Body of pancreas (tissue), 4 donors: ENCODE data around the gene HBQ1. TPM values are rescaled to one million over a fixed set of nuclear protein-coding genes. Genes with fewer than 3 reads are reported as not detected.
"Not testable (repeated sequence)": the region's sequence is repeated elsewhere in the genome, so short reads cannot be mapped to it uniquely, and the experiment has no call there.

Source experiments
- ATAC-seq: fragments of 150-250 bp; one replicate; pipeline ENCODE4 v1.9.1; 2016
- DNase-seq, 4 donors: peaks; one replicate each; pipeline ENCODE4 v3.0.0-alpha.2; 2019
- H3K27ac ChIP-seq, 4 donors: fragments of 200-600 bp; sonication (generic); 1 replicate in 3 of 4; 2 replicates in 1 of 4; pipeline versions ENCODE4 v1.5.1 to v1.6.1; 2016 to 2019; ENCODE audit warnings: mild to moderate bottlenecking in 1 of 4, mixed read lengths in 1 of 4, moderate library complexity in 1 of 4
- H3K27me3 ChIP-seq, 2 donors: fragments of 200-600 bp; sonication (generic); one replicate each; pipeline ENCODE4 v1.6.0; 2016; ENCODE audit warnings: mild to moderate bottlenecking in 1 of 2
- H3K36me3 ChIP-seq, 2 donors: fragments of 200-600 bp; sonication (generic); replicated peaks in 1 of 2; 2 replicates each; pipeline ENCODE4 v1.5.1; 2016; ENCODE audit warnings: low read depth in 2 of 2; ENCODE audit not compliant: insufficient read depth in 1 of 2
- H3K4me1 ChIP-seq: fragments of 200-600 bp; sonication (generic); one replicate; pipeline ENCODE4 v1.6.0; 2016
- H3K4me3 ChIP-seq, 2 donors: fragments of 200-600 bp; sonication (generic); 1 replicate in 1 of 2; 2 replicates in 1 of 2; pipeline ENCODE4 v1.5.1; 2016 to 2019
- H3K9me3 ChIP-seq, 3 donors: fragments of 200-600 bp; sonication (generic); 1 replicate in 2 of 3; 2 replicates in 1 of 3; pipeline ENCODE4 v1.5.1; 2016
- CTCF ChIP-seq, 7 experiments: fragments of 450-650 bp in 4 of 7; fragments of 200-600 bp in 3 of 7; sonication (generic) in 3 of 7; IDR thresholded peaks; one replicate each; pipeline ENCODE4 v1.5.1; 2016 to 2019; ENCODE audit warnings: antibody characterized with exemption in 7 of 7
- POLR2A ChIP-seq, 3 donors: fragments of 450-650 bp; IDR thresholded peaks; one replicate each; pipeline ENCODE4 v1.6.1; 2016; ENCODE audit warnings: antibody characterized with exemption in 3 of 3, mild to moderate bottlenecking in 2 of 3
- WGBS, 2 donors: methylation state at CpG; one replicate each; pipeline ENCODE4 v1.1.5; 2017; 5-methylcytosine and 5-hydroxymethylcytosine counted together
- intact Hi-C: fragments of 100-400 bp; cut with DNase I; formaldehyde crosslinking; loops from one replicate; pipeline ENCODE4 v1.15.1; 2023
- total RNA-seq, 2 donors: library from RNA; depleted of rRNA; stranded (reverse); fragments of >200 nt; gene quantifications; one replicate each; pipeline ENCODE4 v1.1.0, GENCODE V29; 2016

The HBQ1 gene
- total RNA-seq, 2 donors from 2014 or later, result not detected

DNA sequence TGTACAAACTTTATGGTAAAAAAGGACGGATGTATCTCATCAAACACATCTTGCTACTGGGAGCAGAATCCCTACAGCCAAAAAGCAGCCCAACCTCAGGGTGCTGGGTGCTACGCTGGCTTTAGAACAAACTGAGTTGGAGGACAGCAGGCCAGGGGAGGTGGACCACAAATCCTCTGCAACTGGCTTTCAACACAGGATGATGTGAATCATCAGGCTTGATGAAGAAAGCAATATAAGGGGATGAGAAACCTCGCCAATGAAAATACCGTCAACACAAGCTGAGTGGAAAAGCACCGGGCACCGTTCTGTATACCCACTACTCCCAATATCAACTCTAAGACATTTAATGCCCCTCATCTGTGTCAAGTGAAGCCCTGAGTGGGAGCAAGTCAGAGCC, 14.3 kb downstream of the HBQ1 start:
- DNase-seq (no peak), ATAC-seq (no peak)
- H3K4me1 ChIP-seq, result no peaks in the 10 kb centered on the region
- H3K9me3 ChIP-seq, result no peaks in the 10 kb centered on the region
- no peak for TF ChIP-seq POLR2A (IDR thresholded peaks at IDR 0.05)
- no peak for TF ChIP-seq CTCF (IDR thresholded peaks at IDR 0.05)
- no peak overlapping the region for H3K27ac ChIP-seq
- no peak overlapping the region for H3K4me3 ChIP-seq
- intact Hi-C loops, result no loop called here
- 94 to 97% methylated on average over 6 of the region's 6 CpGs for WGBS, 2 donors
- no peaks in the 10 kb centered on the region for H3K27me3 ChIP-seq
- H3K36me3 ChIP-seq, result peaks cover 16 to 55% of the 10 kb centered on the region in 2 donors

GRCh38 chr16:200388-200787, 20.1 kb downstream of the HBQ1 start:
- no peak for TF ChIP-seq POLR2A (IDR thresholded peaks at IDR 0.05)
- TF ChIP-seq CTCF (IDR thresholded peaks at IDR 0.05), result no peak
- ATAC-seq (no peak), DNase-seq (no peak)
- 86 to 99% methylated on average over 5 of the region's 5 CpGs for WGBS, 2 donors
- no peaks in the 10 kb centered on the region for H3K4me1 ChIP-seq
- H3K4me3 ChIP-seq, result no peak overlapping the region
- H3K27ac ChIP-seq, result no peak overlapping the region
- intact Hi-C loops, result no loop called here
- H3K27me3 ChIP-seq, result no peaks in the 10 kb centered on the region
- no peaks in the 10 kb centered on the region for H3K9me3 ChIP-seq
- H3K36me3 ChIP-seq, result peaks cover 16 to 42% of the 10 kb centered on the region in 2 donors

GRCh38 chr16:203246-203645, 23.0 kb downstream of the HBQ1 start:
- ATAC-seq (no peak), DNase-seq (no peak)
- H3K4me1 ChIP-seq, result no peaks in the 10 kb centered on the region
- no peaks in the 10 kb centered on the region for H3K27me3 ChIP-seq
- 96 to 100% methylated on average over 4 of the region's 4 CpGs for WGBS, 2 donors
- no peak overlapping the region for H3K4me3 ChIP-seq
- no peak overlapping the region for H3K27ac ChIP-seq
- no peaks in the 10 kb centered on the region for H3K9me3 ChIP-seq
- TF ChIP-seq CTCF (IDR thresholded peaks at IDR 0.05), result no peak
- TF ChIP-seq POLR2A (IDR thresholded peaks at IDR 0.05), result no peak
- H3K36me3 ChIP-seq, result peaks cover 8 to 44% of the 10 kb centered on the region in 2 donors
- intact Hi-C loops, result no loop called here

DNA sequence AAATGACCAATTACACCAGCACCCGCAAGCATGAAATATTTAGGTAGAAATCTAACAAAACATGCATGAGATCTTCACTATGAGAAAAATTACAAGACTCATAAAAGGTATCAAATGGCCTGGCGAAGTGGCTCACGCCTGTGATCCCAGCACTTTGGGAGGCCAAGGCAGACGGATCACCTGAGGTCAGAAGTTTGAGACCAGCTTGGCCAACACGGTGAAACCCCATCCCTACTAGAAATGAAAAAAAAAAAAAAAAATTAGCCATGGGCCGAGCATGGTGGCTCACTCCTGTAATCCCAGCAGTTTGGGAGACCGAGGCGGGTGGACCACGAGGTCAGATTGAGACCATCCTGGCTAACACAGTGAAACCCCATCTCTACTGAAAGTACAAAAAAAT, 23.8 kb downstream of the HBQ1 start:
- 91 to 92% methylated on average over 9 of the region's 9 CpGs for WGBS, 2 donors

DNA sequence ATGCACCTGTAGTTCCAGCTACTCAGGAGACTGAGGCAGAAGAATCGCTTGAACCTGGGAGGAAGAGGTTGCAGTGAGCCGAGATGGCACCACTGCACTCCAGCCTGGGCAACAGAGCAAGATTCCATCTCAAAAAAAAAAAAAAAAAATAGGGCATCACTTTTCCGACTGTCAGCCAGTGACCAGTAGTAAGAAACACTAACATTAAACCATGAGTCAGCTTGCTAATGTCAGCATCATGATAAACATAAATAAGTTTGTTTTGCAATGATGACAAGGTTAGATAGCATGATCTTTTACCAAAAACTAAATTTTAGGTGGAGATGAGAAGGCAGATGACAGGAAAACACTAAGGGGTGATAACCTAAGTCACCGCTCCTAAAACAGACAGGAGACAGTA, 29.1 kb downstream of the HBQ1 start:
- DNase-seq, H3K4me1 ChIP-seq, H3K27ac ChIP-seq, H3K9me3 ChIP-seq, ATAC-seq, intact Hi-C loops, H3K27me3 ChIP-seq, H3K4me3 ChIP-seq: not testable (repeated sequence)
- WGBS, 2 donors, result 90% methylated on average over 4 of the region's 4 CpGs
- H3K36me3 ChIP-seq, result peaks cover 0 to 19% of the 10 kb centered on the region in 2 donors

More for the DNA sequence above, 23.8 kb downstream of the HBQ1 start:
- H3K27me3 ChIP-seq, H3K9me3 ChIP-seq, H3K27ac ChIP-seq, ATAC-seq, intact Hi-C loops, DNase-seq, H3K4me3 ChIP-seq, H3K4me1 ChIP-seq: not testable (repeated sequence)
- peaks cover under 1 to 36% of the 10 kb centered on the region in 2 donors for H3K36me3 ChIP-seq

DNA sequence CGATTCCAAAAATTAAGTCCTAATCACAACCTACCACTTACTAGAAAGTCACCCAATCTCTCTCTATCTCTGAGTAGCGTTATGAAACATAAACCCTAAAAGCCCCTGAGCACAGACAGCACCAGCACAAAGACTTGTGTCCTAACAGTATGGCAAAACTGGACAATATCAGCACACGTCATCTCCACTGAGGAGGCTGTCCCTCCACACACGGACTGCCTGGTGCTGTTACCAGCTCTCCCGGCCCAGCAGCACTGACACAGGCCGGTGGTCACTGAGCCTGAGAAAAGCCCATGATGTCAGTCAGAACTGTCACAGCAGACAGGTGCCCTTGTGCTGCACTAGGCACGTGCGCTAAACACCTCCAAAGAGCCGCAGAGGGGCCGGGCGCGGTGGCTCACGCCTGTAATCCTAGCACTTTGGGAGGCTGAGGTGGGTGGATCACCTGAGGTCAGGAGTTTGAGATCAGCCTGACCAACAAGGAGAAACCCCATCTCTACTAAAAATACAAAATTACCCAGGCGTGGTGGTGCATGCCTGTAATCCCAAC, 31.4 kb downstream of the HBQ1 start:
- intact Hi-C loops, ATAC-seq, H3K4me1 ChIP-seq, H3K4me3 ChIP-seq, H3K27ac ChIP-seq, H3K27me3 ChIP-seq, H3K36me3 ChIP-seq, H3K9me3 ChIP-seq, DNase-seq: not testable (repeated sequence)
- WGBS, 2 donors, result 87 to 89% methylated on average over 3 to 14 of the region's 14 CpGs
